HuH-7.5 (cell line): ENCODE results near the gene DPP4.

Experiments used
- DNase-seq: peaks from one replicate; pipeline ENCODE4 v3.0.0; 2011; ENCODE audit warnings: low spot score

The DPP4 gene

GRCh38 chr2:162073888-162074631, at the start of gene DPP4:
Gene DPP4 (minus strand): TSS chr2:162074215. CDS start chr2:162073981, 234 bp downstream.
- peak; percentile 74 for DNase-seq

DNA sequence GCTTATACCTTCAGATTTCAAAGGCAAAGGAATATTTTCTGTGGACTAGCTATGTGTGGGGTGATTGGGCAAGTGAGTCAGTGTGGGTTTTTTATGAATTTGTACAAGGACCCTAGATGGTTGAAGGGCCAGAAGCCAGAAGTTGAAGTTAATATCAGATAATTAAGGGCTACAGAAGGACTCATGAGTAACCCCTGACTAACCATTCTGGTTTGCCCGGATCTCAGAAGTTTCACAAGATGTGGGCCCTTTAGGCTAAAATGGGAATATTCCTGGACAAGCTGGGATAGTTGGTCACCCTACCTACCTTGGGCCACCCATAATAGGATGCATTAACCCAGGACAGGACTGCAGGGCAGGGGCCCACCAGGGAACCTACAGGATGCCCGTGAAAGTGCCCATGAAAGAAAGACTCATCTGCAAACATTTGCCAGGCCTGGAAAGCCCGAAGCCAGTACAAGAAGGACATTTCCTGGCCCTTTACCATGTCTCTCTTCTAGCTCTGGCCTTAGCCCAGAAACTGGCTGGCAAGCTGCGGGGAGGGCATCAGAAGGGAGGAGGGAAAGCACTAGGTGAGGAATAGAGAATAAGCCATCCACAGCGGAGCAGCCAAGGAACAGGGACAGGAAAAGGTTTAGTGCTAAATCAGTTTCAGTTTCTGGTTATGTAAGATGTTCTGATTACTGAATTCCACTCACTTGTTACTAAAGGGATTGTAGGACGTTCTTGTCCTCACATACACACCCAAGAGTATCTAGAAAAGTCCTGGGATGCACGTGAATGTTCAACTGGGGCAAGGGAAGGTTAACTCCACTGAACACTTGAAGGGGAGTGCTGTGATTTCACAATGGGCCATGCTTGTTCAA, 44.4 kb upstream of the DPP4 start:
- no peak for DNase-seq

DNA sequence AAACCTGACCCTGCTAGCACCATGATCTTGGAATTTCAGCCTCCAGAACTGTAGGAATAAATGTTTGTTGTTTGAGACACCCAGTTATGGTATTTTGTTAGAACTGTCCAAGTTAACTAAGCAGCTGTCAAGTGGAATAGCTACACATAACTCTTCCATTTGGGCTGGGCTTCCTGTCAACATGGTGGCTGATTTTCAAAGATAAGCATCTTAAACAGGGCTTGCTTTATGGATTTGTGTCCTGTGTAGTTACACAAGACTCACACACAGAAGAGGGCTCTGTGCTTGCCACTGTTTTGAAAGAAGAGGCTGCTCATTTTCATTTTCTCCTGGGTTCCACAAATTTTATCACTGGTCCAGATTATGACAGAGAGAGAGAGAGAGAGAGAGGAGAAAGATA, 42.3 kb upstream of the DPP4 start:
- DNase-seq: no peak

GRCh38 chr2:162115076-162115475, 41.1 kb upstream of the DPP4 start:
- no peak for DNase-seq

GRCh38 chr2:162114271-162114670, 40.3 kb upstream of the DPP4 start:
- DNase-seq: no peak

DNA sequence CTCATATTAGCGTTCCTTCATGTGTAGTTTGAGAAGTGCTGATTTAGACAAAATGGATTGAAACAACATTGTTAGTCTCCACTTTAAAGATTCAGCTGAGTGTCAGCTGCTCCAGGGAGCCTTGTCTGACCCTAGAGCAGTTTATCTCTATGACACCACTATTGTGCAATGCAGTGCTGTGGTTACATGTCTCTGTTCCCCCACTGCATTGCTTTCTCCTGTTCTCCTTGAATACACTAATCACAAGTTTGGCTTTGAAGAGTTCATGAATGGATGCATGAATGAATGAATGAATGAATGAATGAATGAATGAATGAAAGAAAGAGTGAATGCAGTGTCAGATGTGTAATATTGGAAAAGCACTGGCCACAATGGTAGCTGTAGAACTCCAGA, 39.8 kb upstream of the DPP4 start:
- no peak for DNase-seq

DNA sequence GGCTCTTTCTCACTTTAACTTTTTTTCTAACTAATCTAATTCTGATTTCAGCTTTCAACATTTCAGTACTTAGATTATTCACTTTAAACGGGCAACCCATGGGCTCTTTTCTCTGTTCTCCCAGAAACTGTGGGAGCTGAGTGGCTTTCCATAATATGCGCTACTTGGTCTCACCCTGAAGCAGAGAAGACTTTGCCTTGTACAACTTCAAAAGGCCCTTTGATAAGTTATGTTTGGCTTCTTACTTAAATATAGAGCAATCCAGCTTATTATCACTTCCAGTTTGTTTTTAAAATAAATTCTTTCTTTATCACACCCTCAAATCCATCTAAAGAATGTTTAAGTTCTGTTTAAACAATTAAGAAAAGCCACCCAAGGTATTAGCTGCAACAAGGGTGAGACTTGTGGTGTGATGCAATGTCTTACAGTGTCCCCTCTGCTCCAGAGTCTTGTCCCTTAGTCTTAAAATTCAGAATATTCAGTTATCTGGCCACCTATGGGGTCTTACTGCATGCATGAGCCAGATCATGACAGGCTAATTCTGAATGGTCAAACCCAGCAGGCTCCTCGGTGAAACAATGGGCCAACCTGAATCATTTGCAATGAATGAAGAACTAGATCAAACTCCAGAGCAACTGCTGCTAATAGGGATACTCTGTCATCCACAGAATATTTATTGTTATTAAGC, 39.2 kb upstream of the DPP4 start:
- DNase-seq: no peak

DNA sequence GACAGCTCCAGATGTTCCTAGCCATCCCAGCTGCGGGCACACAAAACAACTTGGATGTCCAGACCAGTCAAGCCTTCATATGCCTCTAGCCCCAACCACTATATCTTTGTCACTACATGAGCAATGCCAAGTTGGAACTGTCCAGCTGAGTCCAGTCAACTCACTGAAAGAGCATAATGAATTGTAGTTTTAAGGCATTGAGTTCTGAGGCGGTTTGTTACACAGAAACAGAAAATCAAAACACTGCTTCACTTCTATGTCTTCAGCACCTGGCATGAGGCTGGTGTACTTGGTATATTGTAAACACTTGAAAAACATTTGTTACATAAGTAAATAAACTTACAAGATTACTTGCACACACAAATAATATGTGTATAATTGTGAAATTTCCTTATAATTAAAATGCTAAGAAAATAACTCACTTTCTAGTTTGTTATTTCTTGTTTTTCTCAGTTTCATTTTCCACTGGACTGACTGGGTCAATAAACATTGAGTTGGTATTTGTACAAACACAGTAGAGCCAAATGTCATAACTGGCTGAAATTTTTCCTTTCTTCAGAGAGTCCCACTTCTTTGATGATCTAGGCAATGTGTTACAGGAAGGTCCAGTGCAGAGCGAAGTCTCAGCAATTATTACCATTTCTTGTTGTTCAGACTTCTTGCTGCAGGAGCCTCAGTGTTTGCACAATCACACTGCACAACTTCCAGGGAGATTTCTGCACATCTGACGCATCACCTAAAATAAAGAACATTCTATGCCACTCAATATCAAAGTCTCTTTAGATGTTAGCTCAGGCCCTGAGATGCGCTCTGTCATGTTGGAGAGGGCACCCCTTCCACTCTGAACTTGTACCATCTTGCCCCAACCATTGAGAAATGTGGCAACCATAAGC, 38.2 kb upstream of the DPP4 start:
- DNase-seq: no peak

GRCh38 chr2:162107361-162107901, 33.4 kb upstream of the DPP4 start:
- no peak for DNase-seq

- DNase-seq: no peak
Observed at GRCh38 chr2:162106746-162107145, 32.7 kb upstream of the DPP4 start.

GRCh38 chr2:162106146-162106551, 32.1 kb upstream of the DPP4 start:
- DNase-seq: no peak

- no peak for DNase-seq
Observed at GRCh38 chr2:162103443-162104009, 29.5 kb upstream of the DPP4 start.

GRCh38 chr2:162100579-162100978, 26.6 kb upstream of the DPP4 start:
- DNase-seq: no peak

DNA sequence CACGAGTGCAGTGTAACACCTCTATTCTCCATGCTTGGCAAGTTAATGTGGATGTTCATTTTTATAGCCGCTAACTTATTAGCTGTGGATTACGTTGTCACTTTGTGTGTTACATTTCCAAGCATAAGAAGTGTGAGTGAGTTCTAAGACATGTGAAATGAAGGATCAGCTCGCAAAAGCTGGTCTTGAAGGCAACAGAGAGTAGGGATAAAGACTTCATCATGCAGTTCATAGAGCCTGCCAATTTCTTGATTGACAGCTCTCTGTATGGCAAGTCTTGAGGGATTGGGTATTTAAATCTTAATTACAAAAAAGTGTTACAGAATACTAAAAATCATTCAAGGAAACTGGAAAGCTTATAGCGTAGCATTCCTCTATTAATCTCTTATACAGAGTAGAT, 25.8 kb upstream of the DPP4 start:
- DNase-seq: no peak

DNA sequence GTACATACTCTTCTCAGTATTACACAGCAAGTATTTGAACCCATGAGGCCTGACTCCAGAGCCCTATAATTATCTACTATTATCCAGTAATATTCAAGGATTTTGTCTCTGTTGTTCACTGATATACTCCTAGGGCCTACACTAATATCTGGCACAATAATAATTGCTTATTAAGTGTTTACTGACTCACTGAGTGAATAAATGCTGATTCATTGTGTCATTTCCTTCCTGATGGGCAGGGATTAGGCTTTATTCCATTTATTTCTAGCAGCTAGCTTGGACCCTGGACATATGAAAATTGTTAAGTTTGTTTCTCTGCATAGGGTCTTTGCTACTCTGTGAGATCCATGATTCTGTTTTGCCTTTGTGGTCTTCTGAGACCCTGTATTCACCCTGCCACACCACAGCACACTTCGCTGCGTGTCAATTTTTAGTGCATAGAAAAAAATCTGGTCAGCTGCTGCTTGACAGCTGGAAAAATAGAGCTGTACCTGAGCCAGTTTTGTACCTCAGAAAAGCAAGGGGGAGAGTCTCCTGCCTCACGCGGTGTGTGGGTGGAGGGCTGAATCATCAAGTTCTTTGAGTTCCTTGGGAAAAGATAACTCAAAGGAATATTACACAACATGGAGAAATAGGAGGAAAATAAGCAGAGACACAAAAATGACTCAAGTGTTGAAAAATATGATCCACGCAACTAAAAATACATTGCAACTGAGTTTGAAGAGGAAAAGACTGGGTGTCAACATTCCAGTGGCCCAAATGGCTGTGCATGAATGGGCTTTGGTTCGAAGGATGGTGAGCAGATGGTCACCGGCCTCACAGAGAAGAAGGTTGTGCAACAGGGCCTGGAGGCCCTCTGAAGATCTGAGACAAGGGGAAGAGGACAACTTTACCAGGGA, 18.9 kb upstream of the DPP4 start:
- no peak for DNase-seq

- DNase-seq: no peak
Observed at GRCh38 chr2:162092008-162092390, 18.0 kb upstream of the DPP4 start.

- no peak for DNase-seq
Observed at GRCh38 chr2:162091325-162092007, 17.5 kb upstream of the DPP4 start.

DNA sequence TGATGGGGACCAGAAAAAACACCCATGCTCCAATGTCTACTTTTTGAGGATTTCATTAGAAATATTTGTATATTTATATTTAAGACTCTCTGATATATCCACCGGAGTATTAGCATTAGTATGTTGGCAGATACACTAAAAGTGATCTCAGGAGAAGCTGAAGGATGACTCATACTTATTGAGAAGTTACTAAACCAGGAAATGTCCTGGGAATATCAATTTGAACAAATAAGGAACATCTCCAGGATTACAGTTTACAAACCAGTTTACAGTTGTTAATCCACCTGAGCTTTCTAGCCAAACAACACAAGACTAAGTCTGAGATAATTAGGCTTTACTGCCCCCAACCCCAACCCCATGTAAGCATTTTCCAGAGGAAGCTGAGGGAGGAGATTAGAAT, 16.1 kb upstream of the DPP4 start:
- no peak for DNase-seq

DNA sequence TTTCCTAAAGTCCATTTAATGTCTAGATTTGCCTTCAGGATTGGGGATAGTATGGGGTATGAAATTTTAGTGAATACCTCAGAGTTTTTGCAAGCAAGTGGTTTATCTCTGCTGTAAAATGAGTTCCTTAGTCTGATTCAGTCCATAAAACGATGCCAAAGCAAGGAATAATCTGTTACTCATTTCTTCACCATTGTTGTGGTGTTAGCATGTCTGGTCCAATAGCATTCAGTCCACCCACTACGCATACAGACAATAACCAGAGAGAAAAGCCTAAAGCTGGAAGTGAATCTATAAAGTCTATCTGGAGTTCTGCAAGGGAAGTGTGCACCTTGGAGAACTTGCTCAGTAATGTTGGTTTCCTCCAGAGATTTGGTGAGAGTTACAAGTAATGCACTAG, 12.9 kb upstream of the DPP4 start:
- no peak for DNase-seq
